GM19238 (cell line): Measurements from ENCODE around the gene PSMA1.
"Not testable (repeated sequence)": the region's sequence is repeated elsewhere in the genome, so short reads cannot be mapped to it uniquely, and the experiment has no call there.

Experiments
- DNase-seq: peaks from one replicate; pipeline ENCODE4 v3.0.0; 2011; ENCODE audit warnings: low spot score; ENCODE audit not compliant: insufficient read length

The PSMA1 gene

GRCh38 chr11:14519917-14520746 is at the start of gene PSMA1:
Gene PSMA1, minus strand, starts transcription at chr11:14520386. Its CDS starts 87 bp downstream, at chr11:14520299.
- DNase-seq = peak; percentile 73

- DNase-seq = not testable (repeated sequence)
These were observed 49.3 kb upstream of the PSMA1 start for GRCh38 chr11:14569516-14569915.

- DNase-seq = no peak
These were observed 47.0 kb upstream of the PSMA1 start for GRCh38 chr11:14567064-14567651.

- DNase-seq = no peak
These were observed 46.3 kb upstream of the PSMA1 start for GRCh38 chr11:14566331-14567063.

- DNase-seq = no peak
These were observed 45.7 kb upstream of the PSMA1 start for GRCh38 chr11:14565845-14566244.

- no peak for DNase-seq
These were observed 35.6 kb upstream of the PSMA1 start for GRCh38 chr11:14555818-14556217.

- DNase-seq = no peak
These were observed 34.8 kb upstream of the PSMA1 start for GRCh38 chr11:14554959-14555358.

GRCh38 chr11:14552089-14552488 is 31.9 kb upstream of the PSMA1 start:
- no peak for DNase-seq

- no peak for DNase-seq
These were observed 31.2 kb upstream of the PSMA1 start for GRCh38 chr11:14551380-14551779.

- no peak for DNase-seq
These were observed 29.7 kb upstream of the PSMA1 start for GRCh38 chr11:14549891-14550290.

- no peak for DNase-seq
These were observed 27.3 kb upstream of the PSMA1 start for GRCh38 chr11:14547440-14547839.

- no peak for DNase-seq
These were observed 26.5 kb upstream of the PSMA1 start for GRCh38 chr11:14546672-14547071.

GRCh38 chr11:14544611-14545010 is 24.4 kb upstream of the PSMA1 start:
- DNase-seq = no peak

- no peak for DNase-seq
These were observed 23.1 kb upstream of the PSMA1 start for GRCh38 chr11:14543260-14543659.

- no peak for DNase-seq
These were observed 22.1 kb upstream of the PSMA1 start for GRCh38 chr11:14542324-14542723.

GRCh38 chr11:14541192-14541947 is 21.2 kb upstream of the PSMA1 start:
- no peak for DNase-seq

- no peak for DNase-seq
These were observed 19.8 kb upstream of the PSMA1 start for GRCh38 chr11:14539982-14540421.

GRCh38 chr11:14538926-14539554 is 18.9 kb upstream of the PSMA1 start:
- no peak for DNase-seq

GRCh38 chr11:14538271-14538925 is 18.2 kb upstream of the PSMA1 start:
- no peak for DNase-seq

GRCh38 chr11:14537134-14537599 is 17.0 kb upstream of the PSMA1 start:
- peak; percentile 34 for DNase-seq
